Esophagus mucosa (tissue), 1 donor: ENCODE measurements around the gene EFCAB8. TPM values are rescaled to one million over a fixed set of nuclear protein-coding genes. Genes with fewer than 3 reads are reported as not detected.
"Not testable (repeated sequence)": the region's sequence is repeated elsewhere in the genome, so short reads cannot be mapped to it uniquely, and the experiment has no call there.

Source experiments
- ATAC-seq: fragments of 200-7000 bp; cut with Tn5 transposase; one replicate; pipeline ENCODE4 v1.9.1; 2020
- total RNA-seq: library from RNA; stranded (reverse); gene quantifications from one replicate; pipeline ENCODE4 v1.2.4, GENCODE V29; 2023
- donor health status: DM: yes; HTN: yes; CAD: no.

The EFCAB8 gene
- total RNA-seq, 1 donor from 2014 or later, result 0.48 TPM

- no peak for ATAC-seq
These were observed 100.9 kb downstream of the EFCAB8 start for GRCh38 chr20:32959351-32960221.

DNA sequence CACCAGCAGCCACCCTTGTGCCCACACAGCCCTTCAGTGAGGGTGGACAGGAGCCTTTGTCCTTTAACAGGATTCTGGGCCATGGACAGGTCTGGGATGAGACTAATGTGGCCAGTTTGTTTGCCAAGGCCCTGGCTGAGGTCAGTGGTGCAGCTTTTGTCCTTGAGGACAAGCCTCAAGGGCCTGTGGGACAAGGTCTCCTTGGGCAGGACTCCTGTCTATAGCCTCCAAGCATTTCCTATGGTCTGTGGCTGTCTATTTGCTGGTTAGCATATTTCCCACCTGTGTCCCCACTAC is 101.4 kb downstream of the EFCAB8 start:
- no peak for ATAC-seq

- no peak for ATAC-seq
These were observed 102.4 kb downstream of the EFCAB8 start for GRCh38 chr20:32960849-32961731.

- ATAC-seq, result no peak
These were observed 103.3 kb downstream of the EFCAB8 start for GRCh38 chr20:32962053-32962452.

DNA sequence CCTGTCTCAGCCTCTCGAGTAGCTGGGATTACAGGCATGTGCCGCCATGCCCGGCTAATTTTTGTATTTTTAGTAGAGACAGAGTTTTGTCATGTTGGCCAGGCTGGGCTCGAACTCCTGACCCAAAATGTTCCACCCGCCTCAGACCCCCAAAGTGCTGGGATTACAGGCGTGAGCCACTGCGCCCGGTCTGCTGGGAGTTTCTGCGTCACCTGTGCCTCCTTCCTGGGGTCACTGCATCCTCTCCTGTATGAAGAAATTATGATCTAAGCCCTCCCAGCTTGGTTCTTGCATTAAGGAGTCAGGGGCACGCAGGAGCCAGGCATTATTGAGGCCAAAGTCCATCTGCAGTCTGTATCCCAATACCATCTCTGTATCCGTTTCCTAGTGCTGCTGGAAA is 103.9 kb downstream of the EFCAB8 start:
- not testable (repeated sequence) for ATAC-seq

DNA sequence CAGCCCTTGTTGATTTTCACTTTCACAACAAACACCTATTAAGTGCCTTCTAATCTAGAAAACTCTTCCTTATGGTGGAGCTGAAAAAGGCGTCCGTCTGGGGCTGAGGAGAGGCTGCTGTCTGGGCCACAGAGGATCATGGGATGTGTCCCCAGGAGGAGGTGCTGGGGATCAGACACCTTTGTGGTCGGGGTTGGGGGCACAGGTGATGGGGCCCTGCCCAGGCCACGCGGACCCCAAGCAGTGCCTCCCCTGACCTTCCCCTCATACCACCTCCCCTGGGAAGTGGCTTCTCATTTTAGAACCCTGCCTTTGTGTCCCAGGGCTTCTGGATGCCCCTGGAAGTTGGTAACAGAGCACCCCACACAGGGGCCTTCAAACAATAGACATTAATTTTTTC is 104.5 kb downstream of the EFCAB8 start:
- ATAC-seq, result no peak

DNA sequence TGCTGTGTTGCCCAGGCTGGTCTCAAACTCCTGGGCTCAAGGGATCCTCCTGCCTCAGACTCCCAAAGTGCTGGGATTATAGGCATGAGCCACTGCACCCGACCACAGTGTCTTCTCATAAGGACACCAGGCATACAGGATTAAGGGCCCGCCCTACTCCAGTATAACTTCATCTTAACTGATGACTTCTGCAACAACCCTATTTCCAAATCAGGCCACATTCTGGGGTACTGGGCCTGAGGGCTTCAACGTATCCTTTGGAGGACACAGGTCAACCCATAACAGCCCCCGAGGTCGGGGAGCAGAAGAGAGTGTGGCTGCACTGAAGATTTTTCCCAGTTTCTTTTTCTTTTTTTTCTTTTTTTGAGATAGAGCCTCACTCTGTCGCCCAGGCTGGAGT is 105.9 kb downstream of the EFCAB8 start:
- no peak for ATAC-seq

DNA sequence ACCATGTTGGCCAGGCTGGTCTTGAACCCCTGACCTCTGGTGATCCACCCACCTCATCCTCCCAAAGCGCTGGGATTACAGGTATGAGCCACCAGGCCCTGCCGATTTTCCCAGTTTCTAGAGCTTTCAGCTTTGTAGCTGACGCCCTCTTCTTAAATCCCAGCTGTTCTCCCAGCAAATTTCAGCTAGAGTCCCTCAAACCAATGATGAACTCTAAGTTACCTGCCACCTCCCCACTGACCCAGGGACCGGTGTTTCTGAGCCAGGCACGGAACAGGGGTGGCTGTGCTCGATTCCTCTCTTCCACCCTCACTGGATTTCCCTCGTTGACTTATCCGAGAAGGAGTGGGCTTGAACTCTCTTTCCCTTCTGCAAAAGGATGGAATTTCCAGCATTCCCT is 106.4 kb downstream of the EFCAB8 start:
- no peak for ATAC-seq

GRCh38 chr20:32965581-32966373 is 107.1 kb downstream of the EFCAB8 start:
- ATAC-seq, result no peak

- ATAC-seq, result no peak
These were observed 107.7 kb downstream of the EFCAB8 start for GRCh38 chr20:32966382-32966781.

GRCh38 chr20:32966881-32967781 is 108.4 kb downstream of the EFCAB8 start:
- no peak for ATAC-seq

DNA sequence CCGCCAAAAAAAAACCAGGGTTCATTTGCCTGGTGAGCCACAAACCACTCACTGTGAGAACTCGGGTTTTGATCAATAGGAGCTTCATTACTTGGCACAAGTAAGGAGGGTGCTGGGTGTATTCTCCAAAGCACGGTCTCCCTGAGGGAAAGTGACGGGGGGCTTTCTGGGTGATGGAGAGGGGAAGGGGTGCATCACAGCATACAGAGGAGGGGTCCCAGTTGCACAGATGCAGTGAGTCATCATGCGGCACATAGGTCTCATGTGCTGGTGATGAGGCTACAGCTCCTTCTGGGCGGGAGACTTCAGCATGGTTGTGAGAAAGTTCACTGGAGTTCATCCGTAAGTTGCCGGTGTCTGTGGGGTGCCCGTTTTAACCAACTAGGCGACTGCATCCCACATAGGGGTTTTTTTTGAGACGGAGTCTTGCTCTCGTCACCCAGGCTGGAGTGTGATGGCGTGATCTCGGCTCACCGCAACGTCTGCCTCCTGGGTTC is 109.3 kb downstream of the EFCAB8 start:
- ATAC-seq, result no peak

DNA sequence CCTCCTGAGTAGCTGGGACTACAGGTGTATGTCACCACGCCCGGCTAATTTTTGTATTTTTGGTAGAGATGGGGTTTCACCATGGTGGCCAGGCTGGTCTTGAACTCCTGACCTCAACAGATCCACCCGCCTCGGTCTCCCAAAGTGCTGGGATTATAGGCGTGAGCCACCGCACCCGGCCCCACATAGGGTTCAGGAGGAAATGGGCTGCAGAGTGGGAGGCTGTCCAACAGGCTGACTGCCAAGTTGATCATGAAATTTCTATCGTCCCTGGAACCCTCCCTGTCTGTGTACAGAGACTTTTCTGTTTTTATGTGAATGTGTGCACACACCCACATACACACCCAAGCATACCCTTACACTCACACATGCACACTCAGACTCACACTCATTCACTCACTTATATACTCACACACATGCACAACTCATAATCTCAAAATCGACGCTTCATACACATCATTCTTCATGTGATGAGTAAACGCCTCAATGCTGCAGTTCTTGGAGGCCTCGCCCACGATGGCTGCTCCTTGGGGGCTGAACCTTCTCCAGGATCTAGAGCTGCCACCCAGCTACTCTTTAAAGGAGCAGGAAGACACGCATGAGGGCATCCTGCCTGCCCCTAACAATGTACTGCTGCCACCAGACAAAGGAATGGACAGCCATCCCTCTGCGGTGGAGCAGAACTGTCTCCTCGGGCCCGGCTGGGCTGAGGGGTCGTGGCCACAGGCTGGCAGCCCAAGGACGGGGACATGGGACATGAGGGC is 109.9 kb downstream of the EFCAB8 start:
- no peak for ATAC-seq

GRCh38 chr20:32969356-32970114 is 110.8 kb downstream of the EFCAB8 start:
- ATAC-seq, result no peak

GRCh38 chr20:32970115-32970972 is 111.6 kb downstream of the EFCAB8 start:
- no peak for ATAC-seq

GRCh38 chr20:32970973-32971300 is 112.2 kb downstream of the EFCAB8 start:
- ATAC-seq, result no peak

DNA sequence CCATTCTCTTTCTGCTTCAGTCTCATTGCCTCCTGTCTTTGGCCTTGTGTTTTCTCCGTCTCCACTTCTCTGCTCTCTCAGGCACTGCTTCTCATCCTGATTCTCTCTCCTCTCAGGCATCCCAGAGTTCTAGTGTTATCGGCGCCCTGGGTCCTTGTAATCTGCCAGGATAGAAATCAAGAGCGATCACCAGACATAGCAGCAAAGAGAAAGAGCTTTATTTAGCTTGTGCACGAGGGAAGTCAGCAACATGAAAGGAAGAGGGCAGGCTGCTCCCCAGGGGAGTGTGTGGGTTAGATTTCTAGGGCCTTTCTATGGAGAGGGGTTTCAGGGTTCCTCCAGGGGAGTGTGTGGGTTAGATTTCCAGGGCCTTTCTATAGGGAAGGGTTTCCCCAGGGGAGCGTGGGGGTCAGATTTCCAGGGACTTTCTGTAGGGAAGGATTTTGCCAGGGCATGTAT is 113.0 kb downstream of the EFCAB8 start:
- no peak for ATAC-seq

DNA sequence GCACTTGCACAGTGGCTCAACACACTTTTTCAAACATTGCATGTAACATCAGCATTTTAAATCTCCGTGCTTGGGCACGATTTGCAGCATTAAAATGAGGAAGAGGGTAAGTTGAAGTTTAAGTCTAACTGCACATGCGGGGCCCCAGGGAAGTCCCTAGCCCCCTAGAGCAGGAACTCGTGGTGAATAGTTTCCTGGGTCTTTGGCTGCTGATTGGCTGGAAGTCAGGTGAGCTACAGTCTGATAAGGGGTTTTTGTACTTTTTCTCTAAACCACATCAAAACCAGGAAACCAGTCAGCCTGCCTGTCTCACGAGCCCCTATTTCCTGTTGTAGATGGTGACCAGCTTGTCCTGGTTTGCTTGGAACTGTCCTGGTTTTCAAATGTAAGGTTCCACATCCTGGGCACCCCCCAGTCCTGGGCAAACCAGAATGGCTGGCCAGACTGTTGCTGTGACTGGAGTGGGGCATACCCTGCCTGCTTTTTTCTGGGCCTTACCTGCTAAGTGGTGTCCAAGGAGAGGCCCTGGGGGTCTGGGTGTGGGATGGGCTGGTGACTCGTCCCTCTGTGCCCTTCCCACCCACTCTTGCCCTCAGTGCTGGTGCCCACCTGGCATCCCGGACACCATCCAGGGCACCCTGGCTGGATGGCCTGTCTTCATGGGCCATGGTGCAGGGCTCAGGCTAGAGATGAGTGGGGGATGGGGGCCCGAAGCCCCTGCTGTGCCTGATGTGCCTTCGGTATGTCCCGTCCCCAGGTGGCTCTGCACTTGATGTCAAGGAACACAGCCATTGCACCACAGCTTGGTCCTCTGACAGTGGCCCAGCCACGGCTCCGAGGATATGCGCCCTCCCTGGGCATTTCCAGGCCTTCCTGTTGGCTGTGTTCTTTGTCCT is 113.7 kb downstream of the EFCAB8 start:
- ATAC-seq, result peak; percentile 64
